HUES48 (cell line): ENCODE data around the gene GRM5.

Experiments used
- H3K27ac ChIP-seq: one replicate; pipeline ENCODE4 v1.7.0; 2013; ENCODE audit warnings: low read depth, low read length, inconsistent platforms
- H3K27me3 ChIP-seq: 2 replicates; pipeline ENCODE4 v1.6.1; 2013; ENCODE audit warnings: mild to moderate bottlenecking, low read length; ENCODE audit not compliant: control insufficient read depth, insufficient read depth
- H3K36me3 ChIP-seq: 2 replicates; pipeline ENCODE4 v1.6.1; 2013; ENCODE audit warnings: low read length; ENCODE audit not compliant: control insufficient read depth, insufficient read depth
- H3K4me1 ChIP-seq: 2 replicates; pipeline ENCODE4 v1.6.1; 2013; ENCODE audit warnings: mild to moderate bottlenecking, low read length; ENCODE audit not compliant: control insufficient read depth, insufficient read depth
- H3K4me3 ChIP-seq: 2 replicates; pipeline ENCODE4 v1.5.1; 2013; ENCODE audit warnings: mild to moderate bottlenecking, low read depth, low read length
- H3K9ac ChIP-seq: 2 replicates; pipeline ENCODE4 v1.6.1; 2013; ENCODE audit warnings: mild to moderate bottlenecking, low read depth, low read length, moderate library complexity
- H3K9me3 ChIP-seq: 2 replicates; pipeline ENCODE4 v1.6.1; 2013; ENCODE audit warnings: low read length; ENCODE audit not compliant: control insufficient read depth, insufficient read depth

The GRM5 gene

DNA sequence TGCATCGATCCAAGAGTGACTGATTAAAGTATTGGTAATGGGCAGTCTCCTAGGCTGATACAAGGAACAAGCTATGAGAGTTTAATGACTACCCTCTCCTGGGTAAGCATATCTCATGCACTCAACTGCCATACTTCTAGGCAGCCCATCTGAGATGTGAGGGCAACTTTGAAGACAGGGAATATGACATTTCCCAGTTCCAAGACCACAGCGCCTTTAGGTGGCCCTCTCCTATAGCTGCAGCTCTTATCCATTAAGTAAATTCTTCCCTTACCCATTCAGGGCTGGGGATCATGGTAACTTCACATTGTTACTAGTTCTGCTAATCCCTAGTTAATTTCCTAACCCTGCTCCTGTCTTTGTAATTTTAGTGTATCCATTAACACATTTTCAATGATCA lies 570.9 kb downstream of the GRM5 start:
- Histone ChIP-seq H3K9me3 (no peaks in the 10 kb centered on the region), H3K9ac (no peak overlapping the region), H3K4me3 (no peak overlapping the region), H3K27me3 (no peaks in the 10 kb centered on the region), H3K4me1 (no peaks in the 10 kb centered on the region), H3K36me3 (no peaks in the 10 kb centered on the region), H3K27ac (no peak overlapping the region)

DNA sequence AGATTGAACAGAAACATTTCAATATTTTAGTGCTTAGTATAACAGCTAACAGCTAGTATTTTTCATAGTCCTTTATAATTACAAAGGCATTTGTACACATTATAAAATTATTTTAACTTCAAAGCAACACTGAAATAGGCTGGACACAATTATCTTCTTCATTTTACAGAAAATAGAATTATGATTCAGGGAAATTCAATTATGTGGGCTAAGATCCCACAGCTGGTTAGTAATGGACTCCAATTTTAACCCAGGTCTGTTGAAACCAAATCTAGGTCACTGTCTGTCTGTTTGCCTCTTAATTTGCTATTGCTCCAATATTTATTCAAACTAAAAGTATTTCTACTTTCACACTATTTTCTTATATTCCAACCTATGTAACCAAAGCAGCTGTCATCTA lies 574.1 kb downstream of the GRM5 start:
- no peak overlapping the region for H3K9ac ChIP-seq
- H3K27ac ChIP-seq, result no peak overlapping the region
- no peaks in the 10 kb centered on the region for H3K27me3 ChIP-seq
- no peak overlapping the region for H3K4me3 ChIP-seq
- no peaks in the 10 kb centered on the region for H3K36me3 ChIP-seq
- H3K9me3 ChIP-seq, result no peaks in the 10 kb centered on the region
- no peaks in the 10 kb centered on the region for H3K4me1 ChIP-seq

DNA sequence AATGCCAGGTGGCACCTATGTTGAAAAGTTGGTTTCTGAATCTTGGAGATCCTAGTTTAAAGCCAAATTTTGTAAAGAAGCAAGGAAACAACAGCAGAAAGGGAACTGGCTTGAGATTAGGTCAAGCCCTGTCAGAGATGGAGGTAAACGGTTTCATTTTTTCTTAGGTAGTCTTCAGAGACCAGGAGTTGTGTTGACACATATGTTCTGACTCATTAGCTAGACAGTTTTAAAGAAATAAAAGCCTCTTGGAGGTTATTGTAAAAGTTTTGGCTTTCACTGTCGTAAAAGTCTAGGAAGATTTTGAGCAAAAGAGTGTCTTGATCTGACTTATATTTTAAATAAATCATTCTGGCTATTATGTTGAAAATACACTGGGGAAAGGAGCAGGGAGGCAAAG lies 576.8 kb downstream of the GRM5 start:
- H3K4me1 ChIP-seq, result peaks cover 4% of the 10 kb centered on the region
- no peak overlapping the region for H3K27ac ChIP-seq
- H3K9ac ChIP-seq, result no peak overlapping the region
- H3K27me3 ChIP-seq, result no peaks in the 10 kb centered on the region
- H3K9me3 ChIP-seq, result no peaks in the 10 kb centered on the region
- no peak overlapping the region for H3K4me3 ChIP-seq
- no peaks in the 10 kb centered on the region for H3K36me3 ChIP-seq

DNA sequence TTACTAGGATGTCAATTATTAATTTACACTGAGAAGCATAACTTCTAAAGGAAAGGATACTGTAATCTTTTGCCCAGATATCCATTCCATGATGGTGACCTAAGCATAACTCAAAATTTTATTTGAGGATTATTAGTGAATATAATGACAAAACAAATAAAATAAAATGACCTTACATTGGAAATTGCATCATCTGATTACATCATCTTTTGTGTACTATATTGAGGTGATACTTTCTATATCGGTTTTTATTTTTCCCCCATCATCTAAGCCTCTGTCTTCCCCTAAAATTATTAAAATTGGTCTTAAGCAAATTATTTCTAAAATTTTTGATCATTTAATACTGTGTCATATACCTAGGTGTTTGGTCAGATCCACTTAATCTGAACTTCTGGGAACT lies 578.1 kb downstream of the GRM5 start:
- no peaks in the 10 kb centered on the region for H3K9me3 ChIP-seq
- H3K36me3 ChIP-seq, result no peaks in the 10 kb centered on the region
- H3K27ac ChIP-seq, result no peak overlapping the region
- H3K4me3 ChIP-seq, result no peak overlapping the region
- H3K9ac ChIP-seq, result no peak overlapping the region
- no peaks in the 10 kb centered on the region for H3K27me3 ChIP-seq
- peaks cover 4% of the 10 kb centered on the region for H3K4me1 ChIP-seq

DNA sequence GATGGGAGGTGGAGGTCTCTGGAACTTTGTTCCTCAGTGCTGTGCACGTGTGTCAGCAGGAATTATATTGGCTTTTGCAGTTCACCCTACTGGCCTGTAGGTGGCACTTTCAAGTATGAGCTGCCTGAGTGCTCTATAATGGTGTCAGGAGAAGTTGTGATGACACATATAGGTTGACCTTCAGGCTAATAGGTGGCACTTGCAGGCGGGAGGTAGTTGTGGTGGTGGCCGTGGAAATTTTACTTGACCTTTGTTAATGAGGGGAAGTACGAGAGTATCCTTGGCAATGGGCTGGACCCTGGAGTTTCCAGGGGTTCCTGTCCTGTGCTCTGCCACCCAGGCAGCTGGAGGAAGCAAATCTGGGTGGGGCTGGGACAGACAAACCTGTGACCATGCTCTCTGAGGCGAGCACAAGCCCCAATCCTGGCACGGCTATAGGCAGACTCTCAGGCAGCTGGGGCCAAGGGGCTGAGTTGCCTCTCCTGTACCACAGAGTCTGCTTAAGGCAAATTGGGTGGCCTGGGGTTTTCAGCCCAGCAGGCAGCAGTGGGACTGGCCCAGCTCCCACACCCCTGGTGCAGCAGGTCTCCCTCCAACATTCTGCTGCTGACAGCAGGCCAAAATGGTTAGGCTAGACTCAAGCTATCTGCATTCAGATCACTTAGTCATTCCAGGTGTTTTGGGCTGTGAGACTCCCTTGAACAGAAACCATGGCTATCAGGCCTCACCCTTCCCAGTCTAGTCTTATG lies 580.7 kb downstream of the GRM5 start:
- H3K27ac ChIP-seq, result no peak overlapping the region
- H3K36me3 ChIP-seq, result no peaks in the 10 kb centered on the region
- H3K27me3 ChIP-seq, result no peaks in the 10 kb centered on the region
- no peaks in the 10 kb centered on the region for H3K9me3 ChIP-seq
- peaks cover 4% of the 10 kb centered on the region for H3K4me1 ChIP-seq
- H3K9ac ChIP-seq, result no peak overlapping the region
- no peak overlapping the region for H3K4me3 ChIP-seq

DNA sequence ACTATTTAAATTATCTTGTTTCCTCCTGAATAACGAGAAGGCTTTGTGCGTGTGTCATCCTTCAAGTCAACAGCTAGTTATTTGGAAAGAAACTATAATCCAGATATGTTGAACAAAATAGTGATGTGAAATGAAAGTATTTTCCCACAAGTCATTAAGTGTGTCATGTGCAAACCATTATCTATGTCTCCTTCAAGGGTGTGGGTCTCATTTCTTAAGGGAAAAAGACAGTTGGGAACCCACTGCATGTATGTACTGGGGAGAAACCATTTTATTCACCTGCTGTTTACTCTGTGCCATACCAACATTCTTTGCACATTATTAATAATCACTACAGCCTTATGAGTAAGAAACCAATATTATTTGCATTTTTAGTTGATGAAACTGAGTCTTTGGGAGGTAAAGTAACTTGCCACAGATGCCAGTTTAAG lies 582.9 kb downstream of the GRM5 start:
- no peak overlapping the region for H3K9ac ChIP-seq
- H3K36me3 ChIP-seq, result no peaks in the 10 kb centered on the region
- H3K4me3 ChIP-seq, result no peak overlapping the region
- H3K9me3 ChIP-seq, result no peaks in the 10 kb centered on the region
- H3K27ac ChIP-seq, result no peak overlapping the region
- H3K4me1 ChIP-seq, result peaks cover 4% of the 10 kb centered on the region
- no peaks in the 10 kb centered on the region for H3K27me3 ChIP-seq

DNA sequence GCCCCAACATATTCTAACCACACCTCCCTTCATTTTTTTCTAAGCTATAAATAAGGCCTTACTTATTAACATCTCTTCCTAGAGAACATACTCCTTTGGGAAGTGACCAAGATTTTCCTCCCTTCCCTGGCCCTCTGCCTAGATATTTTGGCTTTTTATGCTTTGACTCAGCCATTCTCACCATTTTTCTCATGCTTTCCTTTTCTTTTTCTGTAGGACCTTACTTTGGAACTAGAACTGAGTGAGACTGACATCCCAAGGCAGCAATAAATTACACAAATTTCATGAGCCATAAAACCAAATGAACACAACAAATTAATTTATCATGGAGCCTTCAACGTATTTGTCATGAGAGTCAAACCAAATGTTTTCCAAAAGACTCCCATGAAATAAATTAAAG lies 585.6 kb downstream of the GRM5 start:
- Histone ChIP-seq H3K9ac (no peak overlapping the region), H3K4me1 (peaks cover 4% of the 10 kb centered on the region), H3K27ac (no peak overlapping the region), H3K27me3 (no peaks in the 10 kb centered on the region), H3K36me3 (no peaks in the 10 kb centered on the region), H3K4me3 (no peak overlapping the region), H3K9me3 (no peaks in the 10 kb centered on the region)

DNA sequence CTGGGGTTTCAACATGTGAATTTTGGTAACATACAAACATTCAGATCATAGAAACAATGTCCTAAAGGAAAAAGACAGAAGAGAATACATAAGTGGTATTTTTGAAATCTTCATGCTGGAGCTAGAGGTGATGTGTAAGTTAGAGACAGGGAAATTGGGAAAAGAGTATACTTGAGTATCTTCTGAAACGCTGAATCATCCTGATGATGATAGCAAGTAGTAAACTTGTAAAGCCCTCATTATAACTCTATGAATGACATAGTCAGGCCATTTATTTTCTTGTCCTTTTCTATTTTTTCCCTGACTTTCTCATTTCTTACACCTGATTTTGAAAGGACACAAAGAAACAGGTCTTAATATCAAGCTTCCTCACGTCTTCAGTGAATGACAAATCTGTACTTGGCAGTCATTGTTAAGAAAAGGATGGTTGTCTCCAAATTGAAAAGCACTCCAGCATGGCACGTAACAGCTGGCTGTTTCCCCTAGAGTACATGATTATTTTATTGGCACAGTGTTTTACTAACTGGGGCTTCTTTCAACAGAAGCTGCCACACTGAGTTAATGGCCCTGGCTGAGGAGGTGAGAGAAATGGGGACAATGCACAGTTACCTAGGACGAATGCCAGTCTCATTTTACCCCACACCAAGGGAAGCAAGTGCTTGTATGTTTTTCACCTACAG lies 587.5 kb downstream of the GRM5 start:
- H3K4me3 ChIP-seq, result no peak overlapping the region
- no peak overlapping the region for H3K27ac ChIP-seq
- no peaks in the 10 kb centered on the region for H3K27me3 ChIP-seq
- H3K9ac ChIP-seq, result no peak overlapping the region
- H3K4me1 ChIP-seq, result no peaks in the 10 kb centered on the region
- no peaks in the 10 kb centered on the region for H3K9me3 ChIP-seq
- no peaks in the 10 kb centered on the region for H3K36me3 ChIP-seq

DNA sequence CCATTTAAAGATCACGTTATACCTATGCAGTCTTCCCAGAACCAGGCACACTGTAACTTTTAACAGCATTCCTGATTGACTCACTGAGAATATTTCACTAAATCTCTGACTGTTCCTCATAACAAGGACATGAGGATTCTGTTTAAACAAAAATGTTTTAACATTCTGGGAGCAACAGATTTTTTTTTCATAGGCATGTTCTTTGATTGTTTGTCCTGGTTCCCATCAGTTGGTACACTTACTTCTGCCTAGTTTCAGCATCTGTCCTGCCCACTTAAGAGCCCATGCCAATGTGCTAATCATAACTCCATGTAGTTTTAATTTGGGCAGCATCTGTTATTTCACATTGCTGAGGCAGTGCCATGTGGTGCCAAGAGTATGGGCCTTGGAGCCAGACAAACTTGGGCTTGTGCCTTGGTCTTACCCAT lies 589.8 kb downstream of the GRM5 start:
- H3K27me3 ChIP-seq, result no peaks in the 10 kb centered on the region
- no peak overlapping the region for H3K27ac ChIP-seq
- H3K4me3 ChIP-seq, result no peak overlapping the region
- no peaks in the 10 kb centered on the region for H3K36me3 ChIP-seq
- no peaks in the 10 kb centered on the region for H3K4me1 ChIP-seq
- H3K9ac ChIP-seq, result no peak overlapping the region
- H3K9me3 ChIP-seq, result no peaks in the 10 kb centered on the region

DNA sequence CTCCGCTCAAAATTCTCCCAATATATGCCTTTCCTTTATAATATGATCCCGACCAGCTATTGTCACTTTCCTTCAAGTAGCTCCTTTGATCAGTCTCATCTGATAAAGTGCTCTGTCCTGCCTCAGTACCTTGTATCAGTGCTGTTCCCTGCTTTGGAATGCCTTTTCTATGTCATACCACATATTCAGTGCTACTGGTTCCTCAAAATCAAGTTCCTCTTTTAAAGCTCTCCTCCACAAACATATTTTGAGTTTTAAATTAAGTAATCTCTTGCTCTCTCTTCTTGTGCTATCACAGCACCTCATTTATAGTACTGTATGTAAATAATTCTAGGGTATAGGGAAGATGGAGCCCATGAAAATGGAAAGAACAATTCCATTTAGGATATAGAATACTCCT lies 591.1 kb downstream of the GRM5 start:
- no peaks in the 10 kb centered on the region for H3K4me1 ChIP-seq
- H3K9me3 ChIP-seq, result no peaks in the 10 kb centered on the region
- no peaks in the 10 kb centered on the region for H3K27me3 ChIP-seq
- no peaks in the 10 kb centered on the region for H3K36me3 ChIP-seq
- no peak overlapping the region for H3K9ac ChIP-seq
- H3K4me3 ChIP-seq, result no peak overlapping the region
- H3K27ac ChIP-seq, result no peak overlapping the region

DNA sequence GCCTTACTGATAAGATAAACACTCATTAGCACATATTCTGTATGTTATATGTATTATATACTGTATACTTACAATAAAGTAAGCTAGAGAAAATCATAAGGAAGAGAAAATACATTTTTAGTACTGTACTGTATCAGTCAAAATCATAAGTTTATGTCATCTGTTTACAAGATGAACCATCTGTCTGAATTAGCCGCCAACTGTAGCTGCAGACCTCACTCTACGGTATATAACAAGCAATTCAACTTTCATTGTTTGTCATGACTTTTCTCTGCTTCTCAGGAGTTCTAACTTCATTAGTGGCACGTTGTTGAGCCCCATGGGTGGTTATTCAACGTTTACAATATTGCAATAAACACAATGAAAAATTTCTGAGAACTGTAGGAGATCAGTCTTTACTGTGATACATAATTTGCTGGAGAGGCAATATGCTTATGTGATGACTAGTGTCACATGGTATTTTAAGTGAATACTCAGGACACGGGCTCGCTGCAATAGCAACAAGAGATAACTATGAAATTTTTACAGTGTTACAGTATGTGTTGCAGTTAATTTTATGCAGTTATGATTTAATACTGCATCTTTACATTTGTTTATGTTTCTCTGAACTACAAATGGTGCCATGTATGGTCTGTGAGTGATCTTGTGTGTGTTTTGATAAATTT lies 596.1 kb downstream of the GRM5 start:
- H3K4me1 ChIP-seq, result no peaks in the 10 kb centered on the region

More for the DNA sequence above, 596.1 kb downstream of the GRM5 start:
- H3K27me3 ChIP-seq, result no peaks in the 10 kb centered on the region
- H3K9me3 ChIP-seq, result no peaks in the 10 kb centered on the region
- H3K27ac ChIP-seq, result no peak overlapping the region
- H3K36me3 ChIP-seq, result no peaks in the 10 kb centered on the region
- H3K4me3 ChIP-seq, result no peak overlapping the region
- H3K9ac ChIP-seq, result no peak overlapping the region
